Stimulated activated CD8-positive, alpha-beta memory T cell treated with anti-CD3 and anti-CD28 coated beads, Interleukin-7, amount 100 ng/mL, for 4 hours (primary cell): Measurements from ENCODE around the gene PLSCR5.

Source experiments
- DNase-seq, 2 donors: peaks; one replicate each; pipeline ENCODE4 v3.0.0-alpha.2; 2020; ENCODE audit warnings: low read depth in 2 of 2

PLSCR5 gene, protein sequence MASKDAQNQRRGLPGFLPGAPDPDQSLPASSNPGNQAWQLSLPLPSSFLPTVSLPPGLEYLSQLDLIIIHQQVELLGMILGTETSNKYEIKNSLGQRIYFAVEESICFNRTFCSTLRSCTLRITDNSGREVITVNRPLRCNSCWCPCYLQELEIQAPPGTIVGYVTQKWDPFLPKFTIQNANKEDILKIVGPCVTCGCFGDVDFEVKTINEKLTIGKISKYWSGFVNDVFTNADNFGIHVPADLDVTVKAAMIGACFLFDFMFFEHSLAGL

GRCh38 chr3:146605106-146605505, at the start of gene PLSCR5:
Gene PLSCR5 (minus strand): TSS chr3:146605346. CDS start chr3:146605212, 134 bp downstream.
- DNase-seq: no peak

DNA sequence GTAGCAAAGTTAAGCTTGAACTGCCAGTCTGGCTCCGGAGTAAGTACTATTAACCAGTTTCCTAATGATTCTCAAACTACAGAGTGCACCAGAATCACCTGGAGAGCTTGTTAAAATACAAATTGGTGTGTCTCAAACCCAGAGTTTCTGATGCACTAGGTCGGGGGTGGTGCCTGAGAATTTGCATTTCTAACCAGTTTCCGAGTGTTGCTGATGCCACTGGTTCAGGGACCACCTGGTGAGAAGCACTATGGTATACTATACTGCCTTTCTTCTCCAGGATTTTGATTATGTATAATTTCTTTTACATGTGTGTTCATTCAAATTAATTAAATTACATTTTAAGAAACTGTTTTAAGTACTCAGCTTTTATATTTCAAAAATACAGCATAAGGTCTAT, 48.8 kb upstream of the PLSCR5 start:
- DNase-seq: no peak

- DNase-seq: no peak
Measured at GRCh38 chr3:146650691-146651442, 45.7 kb upstream of the PLSCR5 start.

DNA sequence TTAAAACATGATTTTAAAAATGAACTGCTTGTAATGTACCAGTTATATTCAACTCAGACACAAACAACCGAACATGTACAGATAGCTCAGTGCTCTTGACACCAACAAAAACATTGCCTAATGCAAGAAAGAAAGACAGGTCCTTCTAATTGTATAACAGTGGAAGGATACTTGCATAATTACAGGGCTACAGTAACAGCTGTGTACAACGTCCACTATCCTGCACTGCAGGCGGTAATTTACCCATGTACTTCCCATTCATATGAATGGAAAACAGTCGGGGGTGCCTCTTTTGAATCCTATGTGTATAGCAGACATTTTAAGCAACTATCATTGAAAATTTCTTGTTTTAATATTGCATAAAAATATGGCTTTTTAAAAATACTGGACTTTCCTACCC, 41.1 kb upstream of the PLSCR5 start:
- no peak for DNase-seq

DNA sequence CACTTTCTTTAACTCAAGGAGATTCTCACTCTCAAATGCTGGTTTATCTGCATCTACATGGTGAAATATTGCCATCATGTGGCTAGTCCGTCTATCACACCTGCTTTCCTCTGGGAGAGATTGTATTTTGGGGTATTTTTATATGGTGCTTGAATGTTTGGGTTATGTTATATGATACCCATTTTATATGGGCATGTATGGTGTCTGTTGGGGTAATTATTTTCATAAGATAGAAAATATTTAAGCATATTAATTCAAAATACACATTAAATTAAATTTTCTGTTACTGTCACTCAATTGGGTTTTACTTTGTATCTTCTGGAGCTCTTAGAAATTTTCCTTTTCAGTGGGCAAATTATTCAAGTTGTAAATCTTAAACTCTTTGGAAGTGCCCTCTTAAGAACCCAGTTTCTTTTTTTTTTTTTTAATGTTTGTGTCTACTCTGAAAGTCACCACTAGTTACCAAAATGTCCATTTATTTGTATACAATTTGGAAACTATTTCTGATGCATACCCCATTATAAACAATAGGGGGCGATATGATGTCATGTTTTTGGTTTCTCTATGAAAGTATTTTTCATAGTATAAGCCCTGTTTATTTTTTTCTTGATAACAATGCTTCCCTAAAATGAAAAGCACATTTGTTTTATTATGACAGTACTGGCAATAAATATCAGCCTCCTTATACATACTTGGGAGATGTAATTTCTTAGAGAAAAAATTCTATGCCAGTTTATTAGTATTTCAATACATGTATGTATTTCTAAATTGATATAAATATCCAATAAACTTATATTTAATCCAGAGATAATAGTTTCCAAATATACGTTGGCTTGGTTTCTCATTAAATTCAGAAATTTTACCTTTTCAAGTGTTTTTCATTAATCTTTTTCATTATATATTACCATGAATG, 36.1 kb upstream of the PLSCR5 start:
- DNase-seq: no peak

DNA sequence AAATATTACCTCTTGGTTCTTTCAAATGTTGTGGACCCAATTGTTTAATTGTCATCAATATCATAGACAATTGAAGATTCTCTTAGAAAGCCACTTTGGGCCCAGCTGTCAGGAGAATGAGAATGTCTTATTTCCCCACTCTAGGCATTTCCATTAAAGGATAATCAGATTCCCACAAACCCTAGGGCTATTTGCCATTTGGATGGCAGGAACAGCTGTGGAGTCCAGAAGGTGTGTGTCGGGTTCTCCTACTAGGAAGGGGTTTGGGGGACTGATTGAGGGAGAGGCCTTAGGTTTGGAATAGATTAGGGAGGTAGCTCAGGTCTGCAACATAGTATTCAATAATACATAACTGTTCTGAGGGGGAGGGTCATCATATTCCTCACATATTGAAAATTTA, 35.2 kb upstream of the PLSCR5 start:
- DNase-seq: no peak

DNA sequence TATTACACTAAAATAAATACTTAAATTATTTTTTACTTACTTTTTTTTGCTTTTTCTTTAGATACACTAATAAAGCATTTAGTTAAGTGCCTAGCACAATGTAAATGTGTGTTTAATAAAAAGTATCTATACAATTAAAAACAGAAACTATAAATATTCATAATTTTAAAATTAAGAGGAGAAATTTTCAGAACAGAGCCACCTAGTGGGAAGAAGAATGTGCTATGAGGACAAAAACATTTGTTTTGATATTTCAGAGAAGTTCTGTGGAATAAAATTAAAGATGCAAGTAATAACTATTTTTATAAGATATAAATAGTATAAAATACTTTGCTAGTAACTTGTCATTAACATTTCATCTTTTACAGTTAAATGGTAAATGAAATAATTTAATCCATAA, 33.6 kb upstream of the PLSCR5 start:
- no peak for DNase-seq

GRCh38 chr3:146637871-146638270, 32.7 kb upstream of the PLSCR5 start:
- no peak for DNase-seq

DNA sequence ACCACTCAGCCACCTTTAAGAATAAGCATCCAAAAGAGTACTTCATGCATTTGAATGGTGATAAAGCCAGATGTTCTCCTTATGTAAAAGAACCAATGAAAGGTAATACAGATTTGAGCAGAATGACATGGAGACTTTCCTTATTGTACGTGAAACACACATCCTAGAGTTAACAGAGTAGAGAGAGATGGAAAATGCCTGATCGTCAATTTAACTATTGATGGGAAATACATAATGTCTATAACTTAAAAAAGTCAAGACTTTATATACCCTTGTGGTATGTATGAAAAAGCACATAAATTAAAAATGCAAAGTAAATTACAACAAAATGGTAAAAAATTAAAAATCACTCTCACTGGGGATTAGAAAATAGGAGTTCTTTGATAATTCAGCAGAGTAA, 31.7 kb upstream of the PLSCR5 start:
- no peak for DNase-seq

- DNase-seq: no peak
Measured at GRCh38 chr3:146634346-146634745, 29.2 kb upstream of the PLSCR5 start.

DNA sequence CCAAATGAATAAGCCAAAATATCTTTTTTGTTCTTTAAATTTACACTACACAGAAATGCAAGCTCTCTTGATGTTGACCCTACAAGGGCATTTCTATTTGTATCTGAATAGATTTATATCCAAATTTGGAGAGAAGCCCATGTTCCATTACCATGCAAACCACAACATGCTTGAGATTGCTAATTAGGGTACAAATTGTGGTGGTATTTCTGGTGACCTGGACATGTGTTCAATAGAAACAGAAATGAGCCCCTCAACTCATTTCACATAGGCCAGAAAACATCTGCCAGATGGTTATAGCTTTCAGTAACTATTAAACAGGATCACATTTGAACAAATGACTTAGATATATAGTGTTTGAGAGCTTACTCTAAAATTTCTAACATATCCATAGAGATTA, 23.5 kb upstream of the PLSCR5 start:
- DNase-seq: no peak

- no peak for DNase-seq
Measured at GRCh38 chr3:146626403-146627122, 21.4 kb upstream of the PLSCR5 start.

- DNase-seq: no peak
Measured at GRCh38 chr3:146625186-146625775, 20.1 kb upstream of the PLSCR5 start.

DNA sequence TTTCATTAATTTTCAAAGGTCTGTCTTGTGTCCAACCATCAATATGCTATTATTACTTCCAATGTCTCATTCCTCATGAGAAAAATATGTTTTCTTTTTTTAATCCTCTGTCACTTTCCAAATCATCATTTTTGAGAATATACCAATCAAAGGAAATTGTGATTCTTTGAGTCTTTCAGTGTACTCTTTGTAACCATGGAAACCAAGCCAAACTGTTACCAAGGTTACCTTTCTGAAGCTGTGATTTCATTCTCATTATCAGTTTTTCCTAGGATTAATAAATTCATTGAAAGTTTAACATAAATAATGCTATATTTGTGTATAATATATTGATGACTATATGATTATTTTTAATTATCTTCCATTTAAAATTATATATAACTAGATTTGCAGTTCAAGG, 16.6 kb upstream of the PLSCR5 start:
- no peak for DNase-seq

- DNase-seq: no peak
Measured at GRCh38 chr3:146612015-146612414, 6.9 kb upstream of the PLSCR5 start.

DNA sequence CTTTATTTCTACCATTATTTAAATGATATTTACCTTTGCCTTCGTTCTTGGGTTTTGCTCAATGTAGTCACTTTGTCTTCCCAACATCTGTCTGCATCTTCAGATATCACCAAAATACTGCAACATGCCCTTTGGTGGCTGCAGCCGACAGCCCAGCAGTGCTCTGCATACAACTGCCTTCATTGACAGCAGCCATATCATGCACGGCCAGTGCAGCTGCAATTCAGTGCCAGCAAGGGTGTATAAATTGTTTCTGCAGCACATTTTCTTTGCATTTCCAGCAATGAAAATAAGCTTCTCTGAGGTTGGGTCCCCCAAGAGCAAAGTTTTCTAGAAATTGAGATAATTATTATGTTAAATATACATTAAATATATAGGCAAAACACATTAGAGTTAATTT, 6.0 kb upstream of the PLSCR5 start:
- DNase-seq: no peak

DNA sequence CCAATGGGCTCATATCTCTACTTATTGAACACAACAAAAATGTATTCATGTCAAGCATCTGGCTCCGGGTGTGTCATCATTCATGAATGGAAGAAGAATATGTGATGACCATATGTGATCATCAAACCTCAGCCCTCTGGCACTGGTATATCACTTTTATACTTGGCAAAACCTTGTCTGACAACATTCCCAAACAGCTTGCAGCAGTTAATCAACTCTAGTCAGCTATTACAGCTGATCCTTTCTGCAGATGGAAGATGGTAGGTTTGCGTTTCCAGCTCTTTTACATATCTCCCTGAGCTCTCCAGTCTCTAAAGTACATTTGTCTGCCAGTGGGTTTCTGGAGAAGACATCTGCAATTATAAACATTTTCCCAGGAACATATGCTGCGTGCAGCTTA, 6.6 kb downstream of the PLSCR5 start:
- no peak for DNase-seq

DNA sequence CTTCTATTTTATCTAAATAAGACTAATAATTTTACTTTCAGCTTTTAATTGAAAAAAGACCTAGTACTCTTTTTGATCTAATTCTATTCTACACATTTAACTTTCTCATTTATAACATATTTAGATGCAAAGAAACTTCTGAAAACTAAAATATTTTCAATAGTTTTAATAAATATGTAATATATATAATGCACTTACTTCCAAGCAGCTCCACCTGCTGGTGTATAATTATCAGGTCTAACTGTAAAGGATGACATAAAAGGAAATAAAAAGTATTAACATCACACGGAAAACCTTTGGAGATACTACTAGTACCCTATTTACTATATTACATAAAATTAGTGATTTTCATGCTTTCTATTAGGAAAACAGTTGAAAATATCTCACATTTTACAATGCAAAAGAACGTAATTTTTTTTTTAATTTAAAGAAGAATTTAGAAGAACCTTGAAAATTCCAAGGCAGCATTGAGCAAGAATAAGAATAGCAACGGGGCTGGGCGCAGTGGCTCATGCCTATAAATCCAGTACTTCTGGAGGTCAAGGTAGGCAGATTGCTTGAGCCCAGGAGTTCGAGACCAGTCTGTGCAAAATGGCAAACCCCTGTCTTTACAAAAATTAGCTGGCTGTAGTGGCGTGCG, 10.2 kb downstream of the PLSCR5 start:
- no peak for DNase-seq

GRCh38 chr3:146593776-146594175, 11.4 kb downstream of the PLSCR5 start:
- no peak for DNase-seq

DNA sequence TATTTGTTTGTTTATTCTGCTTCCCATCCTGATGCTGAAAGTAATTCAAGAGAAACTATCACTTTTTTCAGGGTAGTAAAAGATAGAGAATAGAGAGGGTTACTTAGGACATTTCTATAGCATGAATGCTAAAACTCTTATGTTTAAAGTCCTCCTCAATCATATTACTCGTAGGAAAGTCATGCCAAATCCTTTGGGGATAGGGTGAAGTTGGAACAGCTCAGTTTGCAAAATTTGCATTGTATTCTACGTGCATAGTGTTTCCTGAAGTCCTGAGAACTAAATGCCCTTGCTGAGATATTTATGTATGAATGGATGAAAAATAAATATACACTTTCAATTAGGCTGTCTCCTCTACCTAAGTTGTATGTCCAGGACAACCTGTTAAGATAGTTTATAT, 14.6 kb downstream of the PLSCR5 start:
- no peak for DNase-seq
